ENCODE results near the gene MEA1. TPM values are rescaled to one million over a fixed set of nuclear protein-coding genes. Genes with fewer than 3 reads are reported as not detected.
"Not testable (repeated sequence)": the region's sequence is repeated elsewhere in the genome, so short reads cannot be mapped to it uniquely, and the experiment has no call there.

The MEA1 gene
- total RNA-seq, 2 donors from 2014 or later, result 93.3 to 104 TPM

DNA sequence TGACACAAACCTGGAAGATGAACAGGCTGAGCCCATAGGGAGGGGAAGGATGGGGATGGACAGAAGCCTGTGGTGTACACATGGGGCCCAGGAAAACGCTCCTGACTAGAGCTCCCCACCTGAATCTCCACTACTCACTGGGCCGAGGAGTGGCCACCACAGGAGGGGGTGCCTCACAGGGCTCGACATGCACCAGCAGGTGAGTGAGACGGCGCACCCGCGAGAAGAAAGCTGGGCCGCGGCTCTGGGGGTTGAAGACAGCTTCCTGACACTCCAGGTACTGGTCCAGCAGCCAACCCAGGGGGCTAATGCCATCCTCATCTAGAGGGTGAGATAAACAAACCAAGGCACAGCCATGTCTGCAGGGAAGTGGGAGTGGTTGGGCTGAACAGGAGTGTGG, 29.6 kb upstream of the MEA1 start:
- no peak for DNase-seq
- Histone ChIP-seq H3K9ac (ENCODE audit: extremely low read depth, low read length, poor library complexity, severe bottlenecking) (no peak overlapping the region), H3K4me3 (ENCODE audit: low read length) (no peak overlapping the region), H3K4me1 (ENCODE audit: control insufficient read depth, insufficient read depth, low read length) (no peaks in the 10 kb centered on the region), H3K27ac (ENCODE audit: low read depth, low read length) (no peak overlapping the region), H3K36me3 (ENCODE audit: control insufficient read depth, insufficient read depth, low read length) (peaks cover 71% of the 10 kb centered on the region), H3K27me3 (ENCODE audit: control insufficient read depth, insufficient read depth, low read length, poor library complexity, severe bottlenecking) (no peaks in the 10 kb centered on the region), H3K9me3 (ENCODE audit: control insufficient read depth, low read length) (no peaks in the 10 kb centered on the region)
- no peak overlapping the region for H3K27ac Mint-ChIP-seq
- H3K27me3 Mint-ChIP-seq (ENCODE audit: insufficient read depth), result no peaks in the 10 kb centered on the region
- 96% methylated on average over 7 to 9 of the region's 9 CpGs for WGBS, 2 experiments (ENCODE audit: insufficient coverage in 1 of 2, insufficient read length in 1 of 2)
- TF ChIP-seq, protein P1, sequence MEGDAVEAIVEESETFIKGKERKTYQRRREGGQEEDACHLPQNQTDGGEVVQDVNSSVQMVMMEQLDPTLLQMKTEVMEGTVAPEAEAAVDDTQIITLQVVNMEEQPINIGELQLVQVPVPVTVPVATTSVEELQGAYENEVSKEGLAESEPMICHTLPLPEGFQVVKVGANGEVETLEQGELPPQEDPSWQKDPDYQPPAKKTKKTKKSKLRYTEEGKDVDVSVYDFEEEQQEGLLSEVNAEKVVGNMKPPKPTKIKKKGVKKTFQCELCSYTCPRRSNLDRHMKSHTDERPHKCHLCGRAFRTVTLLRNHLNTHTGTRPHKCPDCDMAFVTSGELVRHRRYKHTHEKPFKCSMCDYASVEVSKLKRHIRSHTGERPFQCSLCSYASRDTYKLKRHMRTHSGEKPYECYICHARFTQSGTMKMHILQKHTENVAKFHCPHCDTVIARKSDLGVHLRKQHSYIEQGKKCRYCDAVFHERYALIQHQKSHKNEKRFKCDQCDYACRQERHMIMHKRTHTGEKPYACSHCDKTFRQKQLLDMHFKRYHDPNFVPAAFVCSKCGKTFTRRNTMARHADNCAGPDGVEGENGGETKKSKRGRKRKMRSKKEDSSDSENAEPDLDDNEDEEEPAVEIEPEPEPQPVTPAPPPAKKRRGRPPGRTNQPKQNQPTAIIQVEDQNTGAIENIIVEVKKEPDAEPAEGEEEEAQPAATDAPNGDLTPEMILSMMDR (conservative IDR thresholded peaks at IDR 0.05), result no peak
- no peaks in the 10 kb centered on the region for H3K4me1 Mint-ChIP-seq
- no peaks in the 10 kb centered on the region for H3K9me3 Mint-ChIP-seq
- H3K36me3 Mint-ChIP-seq (ENCODE audit: low read depth), result peaks cover 68% of the 10 kb centered on the region
- no peak overlapping the region for H3K4me3 Mint-ChIP-seq

DNA sequence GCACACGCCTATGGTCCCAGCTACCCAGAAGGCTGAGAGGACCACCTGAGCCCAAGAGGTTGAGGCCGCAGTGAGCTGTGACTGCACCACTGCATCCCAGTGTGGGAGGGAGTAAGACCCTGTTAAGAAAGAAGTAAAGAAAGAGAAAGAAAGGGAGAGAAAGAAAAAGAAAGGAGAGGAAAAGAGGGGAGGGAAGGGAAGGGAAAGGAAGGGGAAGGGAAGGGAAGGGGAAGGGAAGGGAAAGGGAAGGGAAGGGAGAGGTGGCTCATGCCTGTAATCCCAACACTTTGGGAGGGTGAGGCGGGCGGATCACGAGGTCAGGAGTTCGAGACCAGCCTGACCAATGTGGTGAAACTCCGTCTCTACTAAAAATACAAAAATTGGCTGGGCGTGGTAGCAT, 27.7 kb upstream of the MEA1 start:
- not testable (repeated sequence) for H3K9me3 ChIP-seq (ENCODE audit: control insufficient read depth, low read length)

DNA sequence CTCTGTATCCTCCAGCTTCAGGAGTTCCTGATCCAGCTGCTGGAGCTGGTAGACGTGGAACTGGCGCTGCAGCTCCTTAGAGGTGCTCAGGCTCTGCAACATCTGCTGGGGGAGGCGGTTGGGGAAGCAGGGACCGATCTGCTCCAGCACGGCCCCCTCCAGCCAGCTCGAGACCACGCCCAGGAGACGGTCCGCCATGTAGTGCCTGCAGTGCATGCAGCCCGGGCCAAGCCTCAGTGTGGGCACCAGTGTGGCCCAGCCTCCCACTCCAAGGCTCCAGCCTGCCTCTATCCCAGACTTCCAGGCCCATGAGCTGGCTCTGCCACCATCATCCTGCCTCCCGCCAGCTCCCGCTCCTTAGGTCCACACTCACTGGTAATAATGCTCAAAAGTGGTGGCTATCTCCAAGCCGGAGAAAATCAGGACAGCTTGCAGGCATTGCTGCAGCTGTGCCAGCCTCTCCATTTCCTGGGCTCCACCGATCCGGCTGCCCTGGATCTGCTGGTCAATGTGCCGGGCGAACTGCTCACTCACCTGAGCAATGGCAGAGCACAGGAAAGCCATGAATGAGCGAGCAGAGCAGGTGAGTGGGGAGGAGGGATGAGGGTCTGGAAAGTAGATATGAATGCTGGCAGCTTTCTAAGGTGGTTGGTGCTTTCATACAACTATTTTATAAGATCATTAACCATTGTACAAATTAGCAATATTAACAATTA, 27.0 kb upstream of the MEA1 start:
- Mint-ChIP-seq H3K27me3 (ENCODE audit: insufficient read depth) (no peaks in the 10 kb centered on the region), H3K4me3 (no peak overlapping the region), H3K9me3 (no peaks in the 10 kb centered on the region), H3K4me1 (no peaks in the 10 kb centered on the region), H3K27ac (no peak overlapping the region), H3K36me3 (ENCODE audit: low read depth) (peaks cover 71% of the 10 kb centered on the region)
- Histone ChIP-seq H3K27me3 (ENCODE audit: control insufficient read depth, insufficient read depth, low read length, poor library complexity, severe bottlenecking) (no peaks in the 10 kb centered on the region), H3K9ac (ENCODE audit: extremely low read depth, low read length, poor library complexity, severe bottlenecking) (no peak overlapping the region), H3K27ac (ENCODE audit: low read depth, low read length) (no peak overlapping the region), H3K36me3 (ENCODE audit: control insufficient read depth, insufficient read depth, low read length) (peaks cover 69% of the 10 kb centered on the region), H3K9me3 (ENCODE audit: control insufficient read depth, low read length) (no peaks in the 10 kb centered on the region), H3K4me1 (ENCODE audit: control insufficient read depth, insufficient read depth, low read length) (no peaks in the 10 kb centered on the region), H3K4me3 (ENCODE audit: low read length) (no peak overlapping the region)
- 98% methylated on average over 8 to 18 of the region's 18 CpGs for WGBS, 2 experiments (ENCODE audit: insufficient coverage in 1 of 2, insufficient read length in 1 of 2)
- TF ChIP-seq, protein P1 (conservative IDR thresholded peaks at IDR 0.05), result no peak
- no peak for DNase-seq

More for the DNA sequence above, 27.7 kb upstream of the MEA1 start:
- H3K4me3 Mint-ChIP-seq; H3K27ac Mint-ChIP-seq; DNase-seq; H3K9me3 Mint-ChIP-seq; H3K4me3 ChIP-seq (ENCODE audit: low read length); H3K27ac ChIP-seq (ENCODE audit: low read depth, low read length); H3K4me1 Mint-ChIP-seq; H3K9ac ChIP-seq (ENCODE audit: extremely low read depth, low read length, poor library complexity, severe bottlenecking); H3K27me3 ChIP-seq (ENCODE audit: control insufficient read depth, insufficient read depth, low read length, poor library complexity, severe bottlenecking); H3K27me3 Mint-ChIP-seq (ENCODE audit: insufficient read depth); H3K4me1 ChIP-seq (ENCODE audit: control insufficient read depth, insufficient read depth, low read length): not testable (repeated sequence)
- H3K36me3 Mint-ChIP-seq (ENCODE audit: low read depth), result peaks cover 74% of the 10 kb centered on the region
- peaks cover 72% of the 10 kb centered on the region for H3K36me3 ChIP-seq (ENCODE audit: control insufficient read depth, insufficient read depth, low read length)
- 93 to 94% methylated on average over 6 to 8 of the region's 8 CpGs for WGBS, 2 experiments (ENCODE audit: insufficient coverage in 1 of 2, insufficient read length in 1 of 2)
